PC-9 (cell line): ENCODE data around the gene SERPINE1. TPM values are rescaled to one million over a fixed set of nuclear protein-coding genes. Genes with fewer than 3 reads are reported as not detected.

Experiments used
- BruUV-seq: library from RNA; stranded (reverse); fragments of 400-500 nt; replicated peaks from 2 replicates; lab custom pipeline; 2021; lab: Mats Ljungman, UMichigan
- CTCF ChIA-PET: fragments of 300-600 bp; sonication (Branson Sonifier 250); formaldehyde crosslinking; loops from one replicate; lab custom pipeline; 2022; ENCODE audit warnings: antibody characterized with exemption; lab: Charles Lee
- POLR2A ChIA-PET: fragments of 300-600 bp; sonication (Branson Sonifier 250); formaldehyde crosslinking; loops from one replicate; lab custom pipeline; 2022; ENCODE audit warnings: antibody characterized with exemption; ENCODE audit not compliant: unreplicated experiment; lab: Charles Lee
- DNase-seq, 2 experiments: peaks; one replicate each; pipeline versions ENCODE4 v3.0.0 to v3.0.0-alpha.2; 2015 to 2022; ENCODE audit warnings: mixed read lengths in 1 of 2
- H2AFZ ChIP-seq: fragments of 200-600 bp; sonication (generic); 2 replicates; pipeline ENCODE4 v1.8.1; 2017; ENCODE audit warnings: antibody characterized with exemption
- H3F3A ChIP-seq: fragments of 200-600 bp; sonication (generic); 2 replicates; pipeline ENCODE4 v1.8.1; 2017; ENCODE audit warnings: antibody characterized with exemption, mild to moderate bottlenecking, low read depth; ENCODE audit not compliant: insufficient read depth
- H3K27ac ChIP-seq: fragments of 200-600 bp; sonication (generic); 2 replicates; pipeline ENCODE4 v1.6.1; 2016; ENCODE audit warnings: mixed run types
- H3K27me3 ChIP-seq: fragments of 200-600 bp; sonication (generic); 2 replicates; pipeline ENCODE4 v1.6.1; 2016; ENCODE audit warnings: low read depth, mixed run types; ENCODE audit not compliant: insufficient read depth
- H3K36me3 ChIP-seq: fragments of 200-600 bp; sonication (generic); 2 replicates; pipeline ENCODE4 v1.6.1; 2016; ENCODE audit warnings: low read depth, mixed run types
- H3K4me1 ChIP-seq: fragments of 200-600 bp; sonication (generic); replicated peaks from 2 replicates; pipeline ENCODE4 v1.6.1; 2016; ENCODE audit warnings: mixed run types; ENCODE audit not compliant: insufficient read depth
- H3K4me2 ChIP-seq: fragments of 200-600 bp; sonication (generic); 2 replicates; pipeline ENCODE4 v1.6.1; 2017; ENCODE audit warnings: mixed run types
- H3K4me3 ChIP-seq: fragments of 200-600 bp; sonication (generic); 2 replicates; pipeline ENCODE4 v1.6.1; 2016; ENCODE audit warnings: mixed run types
- H3K79me2 ChIP-seq: fragments of 200-600 bp; sonication (generic); 2 replicates; pipeline ENCODE4 v1.6.1; 2017; ENCODE audit warnings: low read depth, mixed run types
- H3K9me2 ChIP-seq: fragments of 200-600 bp; sonication (generic); 2 replicates; pipeline ENCODE4 v1.8.1; 2017; ENCODE audit warnings: mild to moderate bottlenecking; ENCODE audit not compliant: insufficient read depth
- H3K9me3 ChIP-seq: fragments of 200-600 bp; sonication (generic); 2 replicates; pipeline ENCODE4 v1.8.1; 2016; ENCODE audit warnings: low read depth; ENCODE audit not compliant: insufficient read depth
- H4K20me1 ChIP-seq: fragments of 200-600 bp; sonication (generic); 2 replicates; pipeline ENCODE4 v1.8.1; 2017; ENCODE audit not compliant: insufficient read depth
- EZH2 ChIP-seq: fragments of 200-600 bp; sonication (generic); IDR thresholded peaks from 2 replicates; pipeline ENCODE4 v1.8.0; 2017; ENCODE audit warnings: antibody characterized with exemption, low read depth
- intact Hi-C: fragments of 100-400 bp; cut with micrococcal nuclease; formaldehyde crosslinking; loops from one replicate; pipeline ENCODE4 v1.10.0; 2022; ENCODE audit not compliant: unreplicated experiment
- microRNA-seq: library from miRNA; unstranded; fragments of <30 nt; microRNA quantifications from one replicate; pipeline ENCODE4 v1.2.0, GENCODE V29; 2021; ENCODE audit warnings: borderline number of aligned reads, borderline replicate concordance
- total RNA-seq: library from RNA; stranded (reverse); gene quantifications from 2 replicates; pipeline ENCODE4 v1.2.3, GENCODE V29; 2021
- TF ChIP-seq, protein P1 (sequence below): fragments of 200-600 bp; sonication (generic); conservative IDR thresholded peaks from 2 replicates; pipeline ENCODE4 v1.6.1; 2017; ENCODE audit warnings: mixed run types, antibody characterized with exemption, mild to moderate bottlenecking, moderate library complexity

The SERPINE1 gene
- total RNA-seq, 1 experiment from 2014 or later = 36.2 TPM

DNA sequence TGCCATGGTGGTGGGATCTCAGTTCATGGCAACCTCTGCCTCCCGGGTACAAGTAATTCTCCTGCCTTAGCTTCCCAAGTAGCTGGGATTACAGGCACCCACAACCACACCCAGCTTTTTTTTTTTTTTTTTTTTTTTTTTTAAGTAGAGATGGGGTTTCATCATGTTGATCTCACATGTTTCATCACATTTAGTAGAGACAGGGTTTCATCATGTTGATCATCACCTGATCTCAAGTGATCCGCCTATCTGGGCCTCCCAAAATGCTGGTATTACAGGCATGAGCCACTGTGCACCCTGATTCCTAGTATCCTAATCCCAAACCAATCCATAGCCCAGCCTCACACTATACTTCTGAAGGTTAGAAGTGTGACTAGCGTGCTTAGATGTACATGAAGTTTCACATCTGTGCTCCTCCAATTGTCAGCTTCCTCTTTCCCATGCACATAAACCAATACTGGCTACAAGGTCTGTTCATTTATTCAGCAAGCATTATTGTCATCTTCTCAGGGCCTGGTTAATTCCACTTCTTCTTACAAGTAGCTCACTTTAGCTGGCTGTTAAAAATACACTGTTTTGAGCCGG, 60.0 kb downstream of the SERPINE1 start:
- H4K20me1 ChIP-seq = no peaks in the 10 kb centered on the region
- no peaks in the 10 kb centered on the region for H3K9me3 ChIP-seq
- POLR2A ChIA-PET = interaction anchor here (0.6 kb wide), 2 partner anchors 57 to 101 kb away, joined by 5 to 8 read pairs; partner anchors contain the start of gene TRIM56
- H3K27me3 ChIP-seq = no peaks in the 10 kb centered on the region
- no peaks in the 10 kb centered on the region for H3K79me2 ChIP-seq
- no peaks in the 10 kb centered on the region for H3K36me3 ChIP-seq
- intact Hi-C loops = no loop called here
- TF ChIP-seq, protein P1, sequence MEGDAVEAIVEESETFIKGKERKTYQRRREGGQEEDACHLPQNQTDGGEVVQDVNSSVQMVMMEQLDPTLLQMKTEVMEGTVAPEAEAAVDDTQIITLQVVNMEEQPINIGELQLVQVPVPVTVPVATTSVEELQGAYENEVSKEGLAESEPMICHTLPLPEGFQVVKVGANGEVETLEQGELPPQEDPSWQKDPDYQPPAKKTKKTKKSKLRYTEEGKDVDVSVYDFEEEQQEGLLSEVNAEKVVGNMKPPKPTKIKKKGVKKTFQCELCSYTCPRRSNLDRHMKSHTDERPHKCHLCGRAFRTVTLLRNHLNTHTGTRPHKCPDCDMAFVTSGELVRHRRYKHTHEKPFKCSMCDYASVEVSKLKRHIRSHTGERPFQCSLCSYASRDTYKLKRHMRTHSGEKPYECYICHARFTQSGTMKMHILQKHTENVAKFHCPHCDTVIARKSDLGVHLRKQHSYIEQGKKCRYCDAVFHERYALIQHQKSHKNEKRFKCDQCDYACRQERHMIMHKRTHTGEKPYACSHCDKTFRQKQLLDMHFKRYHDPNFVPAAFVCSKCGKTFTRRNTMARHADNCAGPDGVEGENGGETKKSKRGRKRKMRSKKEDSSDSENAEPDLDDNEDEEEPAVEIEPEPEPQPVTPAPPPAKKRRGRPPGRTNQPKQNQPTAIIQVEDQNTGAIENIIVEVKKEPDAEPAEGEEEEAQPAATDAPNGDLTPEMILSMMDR = no peak
- no peak for TF ChIP-seq EZH2
- no peak overlapping the region for H3K4me3 ChIP-seq
- no peak overlapping the region for H3K27ac ChIP-seq
- no TSS peak for BruUV-seq
- H3K4me1 ChIP-seq = no peaks in the 10 kb centered on the region
- no peak for DNase-seq
- no peak overlapping the region for H3K4me2 ChIP-seq
- no peaks in the 10 kb centered on the region for H3K9me2 ChIP-seq
- no peaks in the 10 kb centered on the region for H3F3A ChIP-seq
- CTCF ChIA-PET = interaction anchor here (0.6 to 0.9 kb wide), 3 partner anchors 43 to 102 kb away, joined by 3 to 10 read pairs (median 6); no protein-coding TSS in a partner anchor
- H2AFZ ChIP-seq = no peak overlapping the region

Small RNA genes lying within 50 kb of the gene (microRNA-seq; reads per million reads assigned to microRNA genes)
- gene MIR4653 = not detected

Other genes with a start within 250 kb of the SERPINE1 start
- gene UFSP1, start 237.4 kb upstream of the SERPINE1 start, total RNA-seq = 2.7 and 2.8 TPM in 2 replicates
- gene ACHE, start 231.2 kb upstream of the SERPINE1 start, total RNA-seq = 0.28 and 0.35 TPM in 2 replicates
- gene MUC3A, start 177.6 kb upstream of the SERPINE1 start, total RNA-seq = 0.90 and 1.1 TPM in 2 replicates
- 1.4 and 3.8 TPM in 2 replicates for gene MUC12, start 157.5 kb upstream of the SERPINE1 start, total RNA-seq
- gene MUC17, start 107.0 kb upstream of the SERPINE1 start, total RNA-seq = not detected in 2 replicates
- gene TRIM56, start 41.6 kb upstream of the SERPINE1 start, total RNA-seq = 72.3 and 81.6 TPM in 2 replicates
- gene AP1S1, start 27.4 kb downstream of the SERPINE1 start, total RNA-seq = 227 and 308 TPM in 2 replicates
- 2.1 and 2.3 TPM in 2 replicates for gene VGF, start 38.5 kb downstream of the SERPINE1 start, total RNA-seq
- not detected in 2 replicates for gene NAT16, start 53.2 kb downstream of the SERPINE1 start, total RNA-seq
- not detected in 2 replicates for gene MOGAT3, start 73.9 kb downstream of the SERPINE1 start, total RNA-seq
- 93.2 and 105 TPM in 2 replicates for gene PLOD3, start 90.5 kb downstream of the SERPINE1 start, total RNA-seq
- 105 and 110 TPM in 2 replicates for gene ZNHIT1, start 91.1 kb downstream of the SERPINE1 start, total RNA-seq
- 16.0 and 17.2 TPM in 2 replicates for gene CLDN15, start 110.7 kb downstream of the SERPINE1 start, total RNA-seq
- gene FIS1, start 118.0 kb downstream of the SERPINE1 start, total RNA-seq = 184 and 200 TPM in 2 replicates
- 47.6 and 53.0 TPM in 2 replicates for gene IFT22, start 194.7 kb downstream of the SERPINE1 start, total RNA-seq
- gene COL26A1, start 235.8 kb downstream of the SERPINE1 start, total RNA-seq = 0.20 and 0.38 TPM in 2 replicates